HG02763 (cell line): ENCODE results near the gene PNCK.
"Not testable (repeated sequence)": the region's sequence is repeated elsewhere in the genome, so short reads cannot be mapped to it uniquely, and the experiment has no call there.

Source experiments
- ATAC-seq: cut with Tn5 transposase; IDR thresholded peaks from one replicate; pipeline ENCODE4 v1.9.1; 2021; ENCODE audit warnings: mild to moderate bottlenecking, moderate library complexity; ENCODE audit not compliant: unreplicated experiment

The PNCK gene

GRCh38 chrX:153699210-153699783 is 25.7 kb upstream of the PNCK start:
- ATAC-seq = not testable (repeated sequence)

- no peak for ATAC-seq
Measured at GRCh38 chrX:153697924-153698865, 24.6 kb upstream of the PNCK start.

GRCh38 chrX:153696986-153697722 is 23.5 kb upstream of the PNCK start:
- not testable (repeated sequence) for ATAC-seq

GRCh38 chrX:153696538-153696937 is 22.9 kb upstream of the PNCK start:
- ATAC-seq = not testable (repeated sequence)

- no peak for ATAC-seq
Measured at GRCh38 chrX:153696100-153696499, 22.5 kb upstream of the PNCK start.

GRCh38 chrX:153694687-153695270 is 21.2 kb upstream of the PNCK start:
- ATAC-seq = no peak

- ATAC-seq = not testable (repeated sequence)
Measured at GRCh38 chrX:153694256-153694655, 20.6 kb upstream of the PNCK start.

- no peak for ATAC-seq
Measured at GRCh38 chrX:153693216-153694086, 19.8 kb upstream of the PNCK start.

- no peak for ATAC-seq
Measured at GRCh38 chrX:153692611-153693156, 19.1 kb upstream of the PNCK start.

- ATAC-seq = no peak
Measured at GRCh38 chrX:153692003-153692402, 18.4 kb upstream of the PNCK start.

GRCh38 chrX:153691032-153691827 is 17.6 kb upstream of the PNCK start:
- not testable (repeated sequence) for ATAC-seq

- ATAC-seq = no peak
Measured at GRCh38 chrX:153690466-153690865, 16.9 kb upstream of the PNCK start.

- ATAC-seq = no peak
Measured at GRCh38 chrX:153689654-153690465, 16.2 kb upstream of the PNCK start.

GRCh38 chrX:153688911-153689590 is 15.4 kb upstream of the PNCK start:
- no peak for ATAC-seq

- no peak for ATAC-seq
Measured at GRCh38 chrX:153688506-153688905, 14.9 kb upstream of the PNCK start.

GRCh38 chrX:153688071-153688470 is 14.5 kb upstream of the PNCK start:
- ATAC-seq = no peak

GRCh38 chrX:153687121-153688039 is 13.8 kb upstream of the PNCK start, which contains the start of gene SLC6A8:
SLC6A8 (plus strand) TSS chrX:153687926; CDS start chrX:153688575, 649 bp downstream.
- ATAC-seq = no peak
